Lower leg skin (tissue), 3 donors: ENCODE data around the gene KRTAP1-4.
"Not testable (repeated sequence)": the region's sequence is repeated elsewhere in the genome, so short reads cannot be mapped to it uniquely, and the experiment has no call there.

Source experiments
- POLR2A ChIP-seq, 2 donors: fragments of 450-650 bp; IDR thresholded peaks; one replicate each; pipeline ENCODE4 v1.6.1; 2016 to 2017; ENCODE audit warnings: antibody characterized with exemption in 2 of 2, mild to moderate bottlenecking in 1 of 2, moderate library complexity in 1 of 2
- TF ChIP-seq, protein P1 (sequence below), 3 donors: fragments of 450-650 bp; IDR thresholded peaks; one replicate each; pipeline ENCODE4 v1.5.1; 2016; ENCODE audit warnings: antibody characterized with exemption in 3 of 3, mild to moderate bottlenecking in 3 of 3, moderate library complexity in 2 of 3

DNA sequence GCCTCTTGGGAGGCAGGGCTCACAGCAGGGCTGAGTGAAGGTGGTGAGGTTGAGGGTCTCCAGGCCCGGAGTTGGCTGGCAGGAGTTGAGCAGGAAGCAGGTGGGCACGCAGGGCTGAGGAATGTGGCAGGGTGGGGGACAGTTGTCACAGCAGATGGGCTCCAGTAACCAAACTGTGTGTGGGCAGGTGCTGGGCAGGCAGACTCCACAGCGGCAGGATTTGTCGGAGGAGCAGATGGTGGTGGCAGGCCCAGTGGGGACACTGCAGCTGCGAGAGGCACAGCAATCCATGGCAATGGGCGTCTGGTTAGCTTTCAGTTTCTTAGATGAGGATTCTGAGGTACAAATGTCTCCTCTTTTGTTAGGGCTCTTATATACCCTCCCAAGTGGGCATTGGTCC is 30.4 kb downstream of the KRTAP1-4 start, which contains the start of gene KRTAP3-2:
- TF ChIP-seq, protein P1, sequence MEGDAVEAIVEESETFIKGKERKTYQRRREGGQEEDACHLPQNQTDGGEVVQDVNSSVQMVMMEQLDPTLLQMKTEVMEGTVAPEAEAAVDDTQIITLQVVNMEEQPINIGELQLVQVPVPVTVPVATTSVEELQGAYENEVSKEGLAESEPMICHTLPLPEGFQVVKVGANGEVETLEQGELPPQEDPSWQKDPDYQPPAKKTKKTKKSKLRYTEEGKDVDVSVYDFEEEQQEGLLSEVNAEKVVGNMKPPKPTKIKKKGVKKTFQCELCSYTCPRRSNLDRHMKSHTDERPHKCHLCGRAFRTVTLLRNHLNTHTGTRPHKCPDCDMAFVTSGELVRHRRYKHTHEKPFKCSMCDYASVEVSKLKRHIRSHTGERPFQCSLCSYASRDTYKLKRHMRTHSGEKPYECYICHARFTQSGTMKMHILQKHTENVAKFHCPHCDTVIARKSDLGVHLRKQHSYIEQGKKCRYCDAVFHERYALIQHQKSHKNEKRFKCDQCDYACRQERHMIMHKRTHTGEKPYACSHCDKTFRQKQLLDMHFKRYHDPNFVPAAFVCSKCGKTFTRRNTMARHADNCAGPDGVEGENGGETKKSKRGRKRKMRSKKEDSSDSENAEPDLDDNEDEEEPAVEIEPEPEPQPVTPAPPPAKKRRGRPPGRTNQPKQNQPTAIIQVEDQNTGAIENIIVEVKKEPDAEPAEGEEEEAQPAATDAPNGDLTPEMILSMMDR (IDR thresholded peaks at IDR 0.05) = not testable (repeated sequence)
- not testable (repeated sequence) for TF ChIP-seq POLR2A (IDR thresholded peaks at IDR 0.05)
